PFSK-1 (cell line): ENCODE data around the gene KLF13.

ENCODE experiments used
- FOXP2 ChIP-seq: optimal IDR thresholded peaks from 2 replicates; pipeline ENCODE3; 2011; ENCODE audit warnings: borderline replicate concordance, control low read depth, inconsistent platforms; ENCODE audit not compliant: insufficient read depth; ENCODE audit errors: extremely low read length, extremely low read depth
- POLR2AphosphoS5 ChIP-seq: IDR thresholded peaks from 2 replicates; pipeline ENCODE4 v1.6.1; 2012; ENCODE audit warnings: low read depth, mild to moderate bottlenecking, control low read depth, low read length, moderate library complexity
- REST ChIP-seq, 2 experiments: IDR thresholded peaks; 2 replicates each; pipeline versions ENCODE4 v1.6.1 to v1.8.0; 2011 to 2012; ENCODE audit warnings: low read depth in 2 of 2, low read length in 2 of 2, control low read depth in 1 of 2, inconsistent platforms in 1 of 2, mild to moderate bottlenecking in 1 of 2, moderate library complexity in 1 of 2; ENCODE audit not compliant: insufficient read depth in 1 of 2
- SIN3A ChIP-seq: IDR thresholded peaks from 2 replicates; pipeline ENCODE4 v1.6.1; 2012; ENCODE audit warnings: mild to moderate bottlenecking, low read length, moderate library complexity, borderline replicate concordance; ENCODE audit not compliant: insufficient read depth
- TAF1 ChIP-seq: IDR thresholded peaks from 2 replicates; pipeline ENCODE4 v1.6.1; 2012; ENCODE audit warnings: low read length, control low read depth, borderline replicate concordance; ENCODE audit not compliant: insufficient read depth

The KLF13 gene

DNA sequence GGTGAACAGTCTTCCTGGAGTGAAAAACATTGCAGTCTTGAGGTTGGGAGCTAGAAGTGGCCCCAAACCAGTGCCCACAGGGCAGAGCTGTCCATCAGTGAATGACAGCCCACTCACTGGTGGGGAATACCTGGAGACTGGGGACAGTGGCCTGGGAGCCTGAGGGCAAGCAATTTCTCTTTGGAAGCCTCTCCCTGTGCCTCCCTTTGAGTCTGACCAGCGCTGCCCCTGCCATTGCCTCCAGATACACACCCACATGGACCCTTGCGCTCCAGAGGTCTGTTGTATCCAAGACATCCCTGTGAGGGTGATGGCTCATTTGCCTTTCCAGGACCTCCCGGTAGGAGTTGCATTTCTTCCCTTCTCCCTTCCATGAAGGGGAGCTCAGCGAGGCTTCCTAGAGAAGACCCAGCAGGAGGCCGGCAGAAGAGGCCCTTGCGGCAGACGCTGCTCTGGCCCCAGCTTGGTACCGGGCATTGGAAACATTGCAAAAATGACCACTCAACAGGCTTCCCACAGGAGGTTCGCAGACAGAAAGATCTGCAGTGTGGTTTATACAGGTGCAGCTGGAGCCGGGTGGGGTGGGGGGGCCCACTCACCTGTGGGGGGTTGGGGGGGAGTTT, 38.5 kb downstream of the KLF13 start:
- TF ChIP-seq SIN3A: no peak
- TF ChIP-seq POLR2AphosphoS5: no peak
- TF ChIP-seq TAF1: no peak
- TF ChIP-seq REST (IDR thresholded peaks at IDR 0.05; ENCODE audit: insufficient read depth in 1 of 2, low read depth in 2 of 2, low read length in 2 of 2): no peak
- TF ChIP-seq FOXP2: no peak

DNA sequence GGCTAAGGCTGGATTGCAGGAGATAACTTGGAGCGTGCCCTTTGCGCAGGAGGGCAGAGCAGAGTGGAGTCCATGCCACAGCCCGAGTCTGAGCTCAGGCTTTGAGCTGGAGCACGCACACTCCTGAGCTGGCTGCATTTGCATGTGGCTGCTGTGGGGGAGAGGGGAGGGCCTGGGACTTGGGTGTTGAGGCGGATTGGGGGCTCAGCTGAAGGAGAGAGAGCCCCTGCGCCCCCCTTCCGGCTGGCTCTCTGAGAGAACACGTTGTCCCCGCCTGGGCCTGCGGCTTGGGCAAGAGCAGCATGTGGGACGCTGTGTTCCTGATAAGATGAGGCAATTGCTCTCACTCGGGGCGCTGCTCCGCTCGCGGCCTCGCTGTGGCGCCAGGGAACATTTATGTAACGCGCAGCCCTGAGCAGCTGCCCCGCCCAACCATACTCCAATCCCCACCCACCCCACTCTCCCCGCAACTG, 39.1 kb downstream of the KLF13 start:
- TF ChIP-seq REST (IDR thresholded peaks at IDR 0.05; ENCODE audit: insufficient read depth in 1 of 2, low read depth in 2 of 2, low read length in 2 of 2) (no peak), FOXP2 (no peak), POLR2AphosphoS5 (no peak), TAF1 (no peak), SIN3A (no peak)

GRCh38 chr15:31366169-31366734, 39.6 kb downstream of the KLF13 start:
- no peak for TF ChIP-seq SIN3A
- TF ChIP-seq POLR2AphosphoS5: no peak
- TF ChIP-seq TAF1: no peak
- TF ChIP-seq FOXP2: no peak
- TF ChIP-seq REST (IDR thresholded peaks at IDR 0.05; ENCODE audit: insufficient read depth in 1 of 2, low read depth in 2 of 2, low read length in 2 of 2): no peak

- TF ChIP-seq REST (IDR thresholded peaks at IDR 0.05; ENCODE audit: insufficient read depth in 1 of 2, low read depth in 2 of 2, low read length in 2 of 2) (no peak), TAF1 (no peak), SIN3A (no peak)
Measured at GRCh38 chr15:31367021-31367729, 40.5 kb downstream of the KLF13 start.
